Keratinocyte (primary cell): Measurements from ENCODE around the gene SHROOM3.

Experiments used
- CTCF ChIP-seq, 3 experiments: IDR thresholded peaks in 1 of 3; conservative IDR thresholded peaks in 1 of 3; optimal IDR thresholded peaks in 1 of 3; 2 replicates in 2 of 3; 3 replicates in 1 of 3; pipeline versions ENCODE3 to v1.5.1; 2011; ENCODE audit warnings: low read length in 3 of 3, mild to moderate bottlenecking in 3 of 3, moderate library complexity in 2 of 3, control low read depth in 1 of 3, inconsistent platforms in 1 of 3; ENCODE audit not compliant: insufficient read depth in 2 of 3; ENCODE audit errors: extremely low read depth in 1 of 3
- EZH2 ChIP-seq: IDR thresholded peaks from one replicate; pipeline ENCODE4 v1.6.1; 2012; ENCODE audit warnings: inconsistent platforms, mild to moderate bottlenecking, low read length, moderate library complexity

GRCh38 chr4:76449833-76450232 lies 14.8 kb downstream of the SHROOM3 start:
- TF ChIP-seq CTCF (optimal IDR thresholded peaks at IDR 0.05 in 1 of 3, IDR thresholded peaks at IDR 0.05 in 1 of 3, conservative IDR thresholded peaks at IDR 0.05 in 1 of 3; ENCODE audit: extremely low read depth in 1 of 3, insufficient read depth in 2 of 3, low read length in 3 of 3) (no peak), EZH2 (no peak)
